Fibroblast of lung (primary cell): Measurements from ENCODE around the gene EMB. TPM values are rescaled to one million over a fixed set of nuclear protein-coding genes. Genes with fewer than 3 reads are reported as not detected.
"Not testable (repeated sequence)": the region's sequence is repeated elsewhere in the genome, so short reads cannot be mapped to it uniquely, and the experiment has no call there.

Source experiments
- DNase-seq, 2 donors: peaks; one replicate each; pipeline versions ENCODE4 v3.0.0 to v3.0.0-alpha.2; 2010; ENCODE audit warnings: low read depth in 2 of 2
- H2AFZ ChIP-seq: 2 replicates; pipeline ENCODE4 v1.5.1; 2012; ENCODE audit warnings: low read length, control low read depth, inconsistent platforms
- H3K27ac ChIP-seq: 2 replicates; pipeline ENCODE4 v1.5.1; 2011; ENCODE audit warnings: low read length, control low read depth; ENCODE audit not compliant: insufficient read depth
- H3K27me3 ChIP-seq: 2 replicates; pipeline ENCODE4 v1.5.1; 2011; ENCODE audit warnings: mild to moderate bottlenecking, low read length; ENCODE audit not compliant: control insufficient read depth, insufficient read depth
- H3K36me3 ChIP-seq: 2 replicates; pipeline ENCODE4 v1.5.1; 2011; ENCODE audit warnings: low read length; ENCODE audit not compliant: control insufficient read depth, insufficient read depth
- H3K4me1 ChIP-seq: 2 replicates; pipeline ENCODE4 v1.5.1; 2011; ENCODE audit warnings: low read length; ENCODE audit not compliant: control insufficient read depth, insufficient read depth; ENCODE audit errors: extremely low read depth
- H3K4me2 ChIP-seq: 2 replicates; pipeline ENCODE4 v1.5.1; 2011; ENCODE audit warnings: low read length, control low read depth; ENCODE audit not compliant: insufficient read depth; ENCODE audit errors: extremely low read depth
- H3K4me3 ChIP-seq, 4 experiments: fragments of 200-600 bp in 1 of 4; sonication (generic) in 1 of 4; replicated peaks in 1 of 4; 2 replicates each; pipeline ENCODE4 v1.5.1; 2011 to 2016; ENCODE audit warnings: low read length in 4 of 4, low read depth in 3 of 4, mild to moderate bottlenecking in 3 of 4, control low read depth in 2 of 4, inconsistent platforms in 1 of 4, mixed read lengths in 1 of 4; ENCODE audit not compliant: insufficient read depth in 1 of 4; ENCODE audit errors: control extremely low read depth in 1 of 4
- H3K79me2 ChIP-seq: 2 replicates; pipeline ENCODE4 v1.5.1; 2012; ENCODE audit warnings: mild to moderate bottlenecking, low read length, inconsistent platforms; ENCODE audit not compliant: control insufficient read depth, insufficient read depth
- H3K9ac ChIP-seq: 2 replicates; pipeline ENCODE4 v1.5.1; 2011; ENCODE audit warnings: mild to moderate bottlenecking, low read length, control low read depth; ENCODE audit not compliant: insufficient read depth
- H3K9me3 ChIP-seq: 2 replicates; pipeline ENCODE4 v1.5.1; 2012; ENCODE audit warnings: low read depth, low read length; ENCODE audit not compliant: control insufficient read depth, insufficient read depth
- H4K20me1 ChIP-seq: 2 replicates; pipeline ENCODE4 v1.5.1; 2011; ENCODE audit warnings: low read length; ENCODE audit not compliant: control insufficient read depth, insufficient read depth; ENCODE audit errors: extremely low read depth
- CTCF ChIP-seq, 2 donors: IDR thresholded peaks in 1 of 2; conservative IDR thresholded peaks in 1 of 2; 1 replicate in 1 of 2; 2 replicates in 1 of 2; pipeline ENCODE4 v1.5.1; 2011 to 2012; ENCODE audit warnings: low read length in 2 of 2, control low read depth in 1 of 2, inconsistent platforms in 1 of 2, low read depth in 1 of 2, mild to moderate bottlenecking in 1 of 2
- EZH2 ChIP-seq: IDR thresholded peaks from 2 replicates; pipeline ENCODE4 v1.5.1; 2012; ENCODE audit warnings: low read length, control low read depth, mild to moderate bottlenecking; ENCODE audit errors: missing control alignments
- polyA plus RNA-seq, 2 donors: library from polyadenylated mRNA; depleted of rRNA in 1 of 2; stranded (reverse) in 1 of 2; unstranded in 1 of 2; fragments of >200 nt; gene quantifications; 2 replicates each; pipeline ENCODE4 v1.2.1, GENCODE V29; 2011 to 2012; ENCODE audit warnings: missing spikeins in 1 of 2
- total RNA-seq: library from RNA; depleted of rRNA; stranded (reverse); fragments of >200 nt; gene quantifications from 2 replicates; pipeline ENCODE4 v1.2.1, GENCODE V29; 2014

Gene EMB
- total and polyA plus RNA-seq, 2 donors (not counting 1 experiment from before 2014, with no cell fraction given), result 5.5 to 11.6 TPM

GRCh38 chr5:50447941-50448340 lies 6.9 kb upstream of the EMB start:
- no peak for TF ChIP-seq EZH2
- TF ChIP-seq CTCF (conservative IDR thresholded peaks at IDR 0.05 in 1 of 2, IDR thresholded peaks at IDR 0.05 in 1 of 2; ENCODE audit: low read depth in 1 of 2, low read length in 2 of 2), result no peak

GRCh38 chr5:50447228-50447627 lies 6.1 kb upstream of the EMB start:
- H3K9ac ChIP-seq, result no peak overlapping the region

More at GRCh38 chr5:50447941-50448340, 6.9 kb upstream of the EMB start:
- H3K4me2 ChIP-seq, result no peak overlapping the region
- no peak overlapping the region for H2AFZ ChIP-seq
- H3K79me2 ChIP-seq, result no peaks in the 10 kb centered on the region
- H3K4me3 ChIP-seq, result no peak overlapping the region
- H4K20me1 ChIP-seq, result no peaks in the 10 kb centered on the region
- no peak overlapping the region for H3K27ac ChIP-seq
- no peaks in the 10 kb centered on the region for H3K27me3 ChIP-seq
- H3K9me3 ChIP-seq, result no peaks in the 10 kb centered on the region
- no peak for DNase-seq
- no peaks in the 10 kb centered on the region for H3K36me3 ChIP-seq
- H3K9ac ChIP-seq, result no peak overlapping the region
- no peaks in the 10 kb centered on the region for H3K4me1 ChIP-seq

GRCh38 chr5:50445296-50445949 lies 4.3 kb upstream of the EMB start:
- no peaks in the 10 kb centered on the region for H3K79me2 ChIP-seq
- H3K27me3 ChIP-seq, result no peaks in the 10 kb centered on the region
- no peak overlapping the region for H2AFZ ChIP-seq
- no peaks in the 10 kb centered on the region for H4K20me1 ChIP-seq
- H3K4me3 ChIP-seq, result no peak overlapping the region
- H3K4me2 ChIP-seq, result no peak overlapping the region
- no peak overlapping the region for H3K27ac ChIP-seq
- no peaks in the 10 kb centered on the region for H3K9me3 ChIP-seq
- DNase-seq, result no peak
- H3K36me3 ChIP-seq, result no peaks in the 10 kb centered on the region
- TF ChIP-seq EZH2, result no peak
- no peak for TF ChIP-seq CTCF (conservative IDR thresholded peaks at IDR 0.05 in 1 of 2, IDR thresholded peaks at IDR 0.05 in 1 of 2; ENCODE audit: low read depth in 1 of 2, low read length in 2 of 2)
- no peaks in the 10 kb centered on the region for H3K4me1 ChIP-seq
- no peak overlapping the region for H3K9ac ChIP-seq

More at GRCh38 chr5:50447228-50447627, 6.1 kb upstream of the EMB start:
- no peaks in the 10 kb centered on the region for H3K27me3 ChIP-seq
- no peak overlapping the region for H3K27ac ChIP-seq
- no peak overlapping the region for H2AFZ ChIP-seq
- no peak overlapping the region for H3K4me2 ChIP-seq
- no peaks in the 10 kb centered on the region for H3K79me2 ChIP-seq
- no peaks in the 10 kb centered on the region for H3K9me3 ChIP-seq
- H3K36me3 ChIP-seq, result no peaks in the 10 kb centered on the region
- no peak for DNase-seq
- H4K20me1 ChIP-seq, result no peaks in the 10 kb centered on the region
- no peak overlapping the region for H3K4me3 ChIP-seq
- no peaks in the 10 kb centered on the region for H3K4me1 ChIP-seq
- TF ChIP-seq EZH2 (no peak), CTCF (conservative IDR thresholded peaks at IDR 0.05 in 1 of 2, IDR thresholded peaks at IDR 0.05 in 1 of 2; ENCODE audit: low read depth in 1 of 2, low read length in 2 of 2) (no peak)

- not testable (repeated sequence) for H3K4me1 ChIP-seq, H3K4me2 ChIP-seq, H4K20me1 ChIP-seq, H3K9ac ChIP-seq, H3K4me3 ChIP-seq, H3K79me2 ChIP-seq, H2AFZ ChIP-seq, H3K27me3 ChIP-seq, H3K9me3 ChIP-seq, H3K27ac ChIP-seq, H3K36me3 ChIP-seq
- DNase-seq, result peak in 1 of 2 donors; percentile 16
These were observed 1.8 kb upstream of the EMB start for GRCh38 chr5:50442559-50443539.
